Spinal cord (tissue), 10 donors: ENCODE data around the gene MAPK9. TPM values are rescaled to one million over a fixed set of nuclear protein-coding genes. Genes with fewer than 3 reads are reported as not detected.
A peak's percentile ranks its signal among the peaks of the same experiment; 100 is the strongest.

Experiments
- DNase-seq, 6 donors: peaks; one replicate each; pipeline versions ENCODE4 v3.0.0 to v3.0.0-alpha.2; 2013 to 2015; ENCODE audit warnings: low spot score in 6 of 6, low read depth in 4 of 6
- H3K27ac ChIP-seq: one replicate; pipeline ENCODE4 v1.5.1; 2013; ENCODE audit warnings: low read depth, low read length, control low read depth
- H3K27me3 ChIP-seq: one replicate; pipeline ENCODE4 v1.6.1; 2013; ENCODE audit warnings: low read length; ENCODE audit not compliant: control insufficient read depth, insufficient read depth
- H3K36me3 ChIP-seq: one replicate; pipeline ENCODE4 v1.6.1; 2013; ENCODE audit warnings: low read length; ENCODE audit not compliant: control insufficient read depth, insufficient read depth
- H3K4me1 ChIP-seq: one replicate; pipeline ENCODE4 v1.6.1; 2013; ENCODE audit warnings: low read length; ENCODE audit not compliant: control insufficient read depth, insufficient read depth
- H3K4me3 ChIP-seq: one replicate; pipeline ENCODE4 v1.5.1; 2013; ENCODE audit warnings: low read depth, low read length, control low read depth
- H3K9me3 ChIP-seq: one replicate; pipeline ENCODE4 v1.6.1; 2013; ENCODE audit warnings: low read length; ENCODE audit not compliant: control insufficient read depth, insufficient read depth
- WGBS: methylation state at CpG from one replicate; pipeline ENCODE4 v1.1.5; 2013; ENCODE audit warnings: missing lambda C conversion rate; ENCODE audit not compliant: insufficient coverage; 5-methylcytosine and 5-hydroxymethylcytosine counted together
- polyA plus RNA-seq, 2 donors: library from polyadenylated mRNA; unstranded; fragments of 120-200 nt; gene quantifications; one replicate each; pipeline ENCODE4 v1.2.1, GENCODE V29; 2013; ENCODE audit not compliant: insufficient read length in 2 of 2
- total RNA-seq, 2 donors: library from RNA; depleted of rRNA in 1 of 2; stranded (reverse); fragments of 120-200 nt in 1 of 2; fragments of >200 nt in 1 of 2; gene quantifications; one replicate each; pipeline versions ENCODE4 v1.2.3 to v1.2.4, GENCODE V29; 2013 to 2014
- donor health status: healthy.

The MAPK9 gene
- total and polyA plus RNA-seq, 4 donors, result 32.6 to 97.6 (median 88.4) TPM

DNA sequence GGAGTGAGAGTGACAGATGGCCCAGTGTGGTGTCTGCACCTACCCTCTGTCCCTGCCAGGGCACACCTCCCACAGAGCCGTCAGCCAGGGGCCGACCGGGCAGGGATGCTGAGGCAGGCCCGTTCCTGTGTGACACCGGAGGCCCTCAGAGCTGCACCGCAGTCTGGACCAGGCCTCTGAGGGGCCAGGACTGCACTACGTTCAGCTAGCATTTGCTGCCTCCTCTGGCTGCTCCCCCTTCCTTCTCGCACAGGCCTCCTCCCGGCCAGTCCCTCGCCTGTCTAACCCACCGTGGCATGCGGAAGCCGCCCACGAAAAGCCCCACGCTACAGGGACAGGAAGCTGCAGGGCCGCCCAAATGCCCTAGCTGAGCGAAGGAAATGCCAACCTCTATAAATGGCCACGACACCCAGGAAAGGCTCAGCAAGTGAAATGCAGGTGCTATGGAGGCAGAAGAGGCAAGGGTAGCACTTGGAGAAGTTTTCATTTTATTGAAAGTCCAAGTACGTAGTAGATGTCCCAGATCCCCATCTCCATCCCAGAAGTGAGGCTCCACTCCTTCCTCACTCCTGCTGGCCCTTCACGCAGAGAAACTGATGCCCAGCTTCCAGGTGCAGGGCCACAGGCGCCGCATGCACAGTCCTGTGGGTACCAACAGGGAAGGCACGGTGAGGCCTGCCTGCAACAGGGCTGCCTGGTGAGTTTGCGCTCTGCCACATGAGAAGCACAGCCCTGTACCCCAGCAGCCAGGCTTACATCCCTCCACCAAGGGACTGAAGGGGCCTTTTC is 38.7 kb downstream of the MAPK9 start:
- Histone ChIP-seq H3K4me3 (no peak overlapping the region), H3K27me3 (no peaks in the 10 kb centered on the region), H3K4me1 (no peaks in the 10 kb centered on the region), H3K9me3 (peaks cover 11% of the 10 kb centered on the region), H3K36me3 (peaks cover 55% of the 10 kb centered on the region), H3K27ac (no peak overlapping the region)
- 95% methylated on average over 22 of the region's 24 CpGs for WGBS
- no peak for DNase-seq

- no peak for DNase-seq
- H3K27ac ChIP-seq, result no peak overlapping the region
- no peak overlapping the region for H3K4me3 ChIP-seq
- peaks cover 9% of the 10 kb centered on the region for H3K9me3 ChIP-seq
- no peaks in the 10 kb centered on the region for H3K4me1 ChIP-seq
- peaks cover 64% of the 10 kb centered on the region for H3K36me3 ChIP-seq
- 94% methylated on average over 7 of the region's 7 CpGs for WGBS
- H3K27me3 ChIP-seq, result no peaks in the 10 kb centered on the region
Observed at GRCh38 chr5:180251887-180252286, 40.0 kb downstream of the MAPK9 start.

GRCh38 chr5:180251141-180251540 is 40.7 kb downstream of the MAPK9 start:
- peaks cover 9% of the 10 kb centered on the region for H3K9me3 ChIP-seq

GRCh38 chr5:180250329-180250728 is 41.6 kb downstream of the MAPK9 start:
- peaks cover 9% of the 10 kb centered on the region for H3K9me3 ChIP-seq
- H3K27me3 ChIP-seq, result no peaks in the 10 kb centered on the region
- no peaks in the 10 kb centered on the region for H3K4me1 ChIP-seq
- DNase-seq, result no peak
- 100% methylated on average over 3 of the region's 4 CpGs for WGBS
- no peak overlapping the region for H3K27ac ChIP-seq
- peaks cover 59% of the 10 kb centered on the region for H3K36me3 ChIP-seq
- H3K4me3 ChIP-seq, result no peak overlapping the region

More at GRCh38 chr5:180251141-180251540, 40.7 kb downstream of the MAPK9 start:
- Histone ChIP-seq H3K27ac (no peak overlapping the region), H3K4me3 (no peak overlapping the region), H3K27me3 (no peaks in the 10 kb centered on the region), H3K4me1 (no peaks in the 10 kb centered on the region), H3K36me3 (peaks cover 58% of the 10 kb centered on the region)
- peak in 2 of 6 donors; percentile 53 to 91 for DNase-seq
- 84% methylated on average over 4 of the region's 9 CpGs for WGBS

GRCh38 chr5:180241600-180241999 is 50.3 kb downstream of the MAPK9 start:
- Histone ChIP-seq H3K4me1 (no peaks in the 10 kb centered on the region), H3K27me3 (no peaks in the 10 kb centered on the region), H3K27ac (no peak overlapping the region), H3K9me3 (no peaks in the 10 kb centered on the region), H3K36me3 (peaks cover 36% of the 10 kb centered on the region), H3K4me3 (no peak overlapping the region)
- no peak for DNase-seq
- WGBS, result 100% methylated on average over 5 of the region's 5 CpGs

- H3K4me1 ChIP-seq, result no peaks in the 10 kb centered on the region
- no peaks in the 10 kb centered on the region for H3K9me3 ChIP-seq
- H3K36me3 ChIP-seq, result peaks cover 33% of the 10 kb centered on the region
- no peak overlapping the region for H3K27ac ChIP-seq
- H3K4me3 ChIP-seq, result no peak overlapping the region
- 100% methylated on average over 1 of the region's 2 CpGs for WGBS
- no peak for DNase-seq
- H3K27me3 ChIP-seq, result no peaks in the 10 kb centered on the region
Observed at GRCh38 chr5:180238631-180239030, 53.3 kb downstream of the MAPK9 start.

GRCh38 chr5:180235846-180236245 is 56.0 kb downstream of the MAPK9 start:
- Histone ChIP-seq H3K4me1 (no peaks in the 10 kb centered on the region), H3K27me3 (no peaks in the 10 kb centered on the region), H3K4me3 (no peak overlapping the region), H3K9me3 (no peaks in the 10 kb centered on the region), H3K36me3 (peaks cover 29% of the 10 kb centered on the region), H3K27ac (no peak overlapping the region)
- no CpG with 5 or more reads among the region's 1 CpG for WGBS
- DNase-seq, result no peak

- Histone ChIP-seq H3K4me1 (no peaks in the 10 kb centered on the region), H3K27ac (no peak overlapping the region), H3K27me3 (no peaks in the 10 kb centered on the region), H3K4me3 (no peak overlapping the region), H3K9me3 (no peaks in the 10 kb centered on the region), H3K36me3 (peaks cover 24% of the 10 kb centered on the region)
- DNase-seq, result no peak
- WGBS, result 0% methylated on average over 2 of the region's 5 CpGs
Observed at GRCh38 chr5:180235077-180235476, 56.8 kb downstream of the MAPK9 start.

GRCh38 chr5:180234271-180234670 is 57.6 kb downstream of the MAPK9 start:
- no peak overlapping the region for H3K4me3 ChIP-seq
- no peak for DNase-seq
- H3K27me3 ChIP-seq, result no peaks in the 10 kb centered on the region
- no peaks in the 10 kb centered on the region for H3K9me3 ChIP-seq
- peaks cover 24% of the 10 kb centered on the region for H3K36me3 ChIP-seq
- 89% methylated on average over 4 of the region's 15 CpGs for WGBS
- no peaks in the 10 kb centered on the region for H3K4me1 ChIP-seq
- H3K27ac ChIP-seq, result no peak overlapping the region

- DNase-seq, result no peak
- peaks cover 22% of the 10 kb centered on the region for H3K36me3 ChIP-seq
- H3K4me1 ChIP-seq, result no peaks in the 10 kb centered on the region
- H3K27me3 ChIP-seq, result no peaks in the 10 kb centered on the region
- H3K27ac ChIP-seq, result no peak overlapping the region
- H3K4me3 ChIP-seq, result no peak overlapping the region
- no peaks in the 10 kb centered on the region for H3K9me3 ChIP-seq
- 95% methylated on average over 10 of the region's 11 CpGs for WGBS
Observed at GRCh38 chr5:180233729-180234128, 58.2 kb downstream of the MAPK9 start.
